Measurements from ENCODE around the gene G0S2.

G0S2 gene

GRCh38 chr1:209648931-209649776, 26.1 kb upstream of the G0S2 start:
- DNase-seq, result peak; percentile 56

- DNase-seq, result no peak
These were observed 24.8 kb upstream of the G0S2 start for GRCh38 chr1:209650454-209650853.

GRCh38 chr1:209651138-209651587, 24.0 kb upstream of the G0S2 start:
- peak; percentile 65 for DNase-seq

- no peak for DNase-seq
These were observed 23.0 kb upstream of the G0S2 start, which contains the start of gene LAMB3 for GRCh38 chr1:209652121-209652735. TSS of gene LAMB3 (minus strand) at chr1:209652425. CDS start at chr1:209650944, 1,481 bp downstream.

GRCh38 chr1:209652873-209653401, 22.3 kb upstream of the G0S2 start:
- DNase-seq, result peak; percentile 12

- no peak for DNase-seq
These were observed 21.3 kb upstream of the G0S2 start for GRCh38 chr1:209653915-209654351.

GRCh38 chr1:209655411-209656231, 19.6 kb upstream of the G0S2 start:
- DNase-seq, result no peak

GRCh38 chr1:209657140-209657879, 17.9 kb upstream of the G0S2 start:
- peak; percentile 49 for DNase-seq

GRCh38 chr1:209657918-209658317, 17.3 kb upstream of the G0S2 start:
- DNase-seq, result no peak

- no peak for DNase-seq
These were observed 15.3 kb upstream of the G0S2 start for GRCh38 chr1:209659909-209660308.

GRCh38 chr1:209661071-209661470, 14.1 kb upstream of the G0S2 start:
- no peak for DNase-seq

- no peak for DNase-seq
These were observed 12.3 kb upstream of the G0S2 start for GRCh38 chr1:209662879-209663327.

GRCh38 chr1:209667103-209667502, 8.1 kb upstream of the G0S2 start:
- DNase-seq, result no peak

GRCh38 chr1:209667708-209668107, 7.5 kb upstream of the G0S2 start:
- no peak for DNase-seq

- DNase-seq, result no peak
These were observed 4.7 kb upstream of the G0S2 start for GRCh38 chr1:209670441-209671082.

GRCh38 chr1:209672705-209673630, 2.2 kb upstream of the G0S2 start:
- no peak for DNase-seq

- DNase-seq, result no peak
These were observed 1.4 kb upstream of the G0S2 start for GRCh38 chr1:209673631-209674417.

GRCh38 chr1:209675565-209676154, 448 bp downstream of the G0S2 start:
- peak; percentile 25 for DNase-seq

- DNase-seq, result no peak
These were observed 3.8 kb downstream of the G0S2 start for GRCh38 chr1:209678981-209679539.
